ENCODE results near the gene WDR88. TPM values are rescaled to one million over a fixed set of nuclear protein-coding genes. Genes with fewer than 3 reads are reported as not detected.

The WDR88 gene, protein sequence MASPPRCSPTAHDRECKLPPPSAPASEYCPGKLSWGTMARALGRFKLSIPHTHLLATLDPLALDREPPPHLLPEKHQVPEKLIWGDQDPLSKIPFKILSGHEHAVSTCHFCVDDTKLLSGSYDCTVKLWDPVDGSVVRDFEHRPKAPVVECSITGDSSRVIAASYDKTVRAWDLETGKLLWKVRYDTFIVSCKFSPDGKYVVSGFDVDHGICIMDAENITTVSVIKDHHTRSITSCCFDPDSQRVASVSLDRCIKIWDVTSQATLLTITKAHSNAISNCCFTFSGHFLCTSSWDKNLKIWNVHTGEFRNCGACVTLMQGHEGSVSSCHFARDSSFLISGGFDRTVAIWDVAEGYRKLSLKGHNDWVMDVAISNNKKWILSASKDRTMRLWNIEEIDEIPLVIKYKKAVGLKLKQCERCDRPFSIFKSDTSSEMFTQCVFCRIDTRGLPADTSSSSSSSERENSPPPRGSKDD
- not detected for total RNA-seq

DNA sequence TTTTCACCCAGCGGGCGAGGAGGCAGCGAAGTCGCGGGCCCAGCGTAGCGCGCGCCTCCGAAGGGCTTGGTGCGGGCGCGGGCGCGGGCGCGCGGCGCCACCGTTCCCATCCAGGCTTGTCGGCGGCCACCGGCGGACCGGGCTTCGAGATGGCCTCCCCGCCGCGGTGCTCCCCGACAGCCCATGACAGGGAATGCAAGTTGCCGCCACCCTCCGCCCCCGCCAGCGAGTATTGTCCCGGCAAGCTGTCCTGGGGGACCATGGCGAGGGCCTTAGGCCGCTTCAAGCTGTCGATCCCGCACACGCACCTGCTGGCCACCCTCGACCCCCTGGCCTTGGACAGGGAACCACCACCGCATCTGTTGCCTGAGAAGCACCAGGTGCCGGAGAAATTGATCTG is at the start of gene WDR88:
Gene WDR88 (plus strand): TSS at position 94 of the 400 bp plus-strand sequence. CDS start 56 bp downstream, at position 150.
- intact Hi-C loops (cut with DNase I) = no loop called here
- no peak for DNase-seq
- peaks cover 6% of the 10 kb centered on the region for H3K36me3 ChIP-seq

DNA sequence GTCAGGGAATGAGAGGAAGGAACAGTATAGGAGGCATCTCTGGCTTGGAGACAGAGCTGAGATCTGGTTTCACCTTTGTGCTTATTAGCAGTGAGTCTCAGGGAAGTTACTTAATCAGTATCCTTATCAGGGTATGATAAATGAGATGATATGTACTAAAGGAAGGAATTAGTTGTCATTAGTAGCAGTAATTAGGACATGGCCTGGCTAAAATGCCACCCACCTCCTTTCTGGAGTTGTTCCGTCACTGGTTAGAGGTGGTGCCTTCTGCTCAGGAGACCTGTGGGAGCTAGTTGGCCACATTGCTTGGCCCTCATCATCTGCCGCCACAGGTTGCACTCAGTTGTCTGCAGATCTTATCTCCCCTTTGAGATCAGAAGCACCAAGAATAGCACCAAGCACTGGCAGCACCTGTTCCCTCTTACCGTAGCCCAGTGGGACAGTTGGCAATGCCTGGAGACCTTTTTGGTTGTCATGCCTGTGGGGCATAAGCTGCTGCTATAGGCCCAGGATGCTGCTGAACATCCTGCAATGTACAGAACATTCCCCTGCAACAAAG is 46.3 kb upstream of the WDR88 start:
- no peaks in the 10 kb centered on the region for H3K27me3 ChIP-seq
- H3K4me1 ChIP-seq = peaks cover 6% of the 10 kb centered on the region
- TF ChIP-seq, protein P1, sequence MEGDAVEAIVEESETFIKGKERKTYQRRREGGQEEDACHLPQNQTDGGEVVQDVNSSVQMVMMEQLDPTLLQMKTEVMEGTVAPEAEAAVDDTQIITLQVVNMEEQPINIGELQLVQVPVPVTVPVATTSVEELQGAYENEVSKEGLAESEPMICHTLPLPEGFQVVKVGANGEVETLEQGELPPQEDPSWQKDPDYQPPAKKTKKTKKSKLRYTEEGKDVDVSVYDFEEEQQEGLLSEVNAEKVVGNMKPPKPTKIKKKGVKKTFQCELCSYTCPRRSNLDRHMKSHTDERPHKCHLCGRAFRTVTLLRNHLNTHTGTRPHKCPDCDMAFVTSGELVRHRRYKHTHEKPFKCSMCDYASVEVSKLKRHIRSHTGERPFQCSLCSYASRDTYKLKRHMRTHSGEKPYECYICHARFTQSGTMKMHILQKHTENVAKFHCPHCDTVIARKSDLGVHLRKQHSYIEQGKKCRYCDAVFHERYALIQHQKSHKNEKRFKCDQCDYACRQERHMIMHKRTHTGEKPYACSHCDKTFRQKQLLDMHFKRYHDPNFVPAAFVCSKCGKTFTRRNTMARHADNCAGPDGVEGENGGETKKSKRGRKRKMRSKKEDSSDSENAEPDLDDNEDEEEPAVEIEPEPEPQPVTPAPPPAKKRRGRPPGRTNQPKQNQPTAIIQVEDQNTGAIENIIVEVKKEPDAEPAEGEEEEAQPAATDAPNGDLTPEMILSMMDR (IDR thresholded peaks at IDR 0.05) = no peak
- H3K36me3 ChIP-seq = no peaks in the 10 kb centered on the region
- H3K9me3 ChIP-seq = no peaks in the 10 kb centered on the region
- H3K27ac ChIP-seq = no peak overlapping the region
- no peak overlapping the region for H3K4me3 ChIP-seq
- DNase-seq = no peak
- H3K9ac ChIP-seq (ENCODE audit: low read depth in 2 of 2, low read length in 2 of 2) = no peak overlapping the region
- intact Hi-C loops (cut with DNase I) = no loop called here

More for the DNA sequence above, at the start of gene WDR88:
- H3K4me3 ChIP-seq = no peak within 1 kb of the TSS
- no peak within 1 kb of the TSS for H3K27ac ChIP-seq
- TF ChIP-seq, protein P1 (IDR thresholded peaks at IDR 0.05) = no peak
- no peaks in the 10 kb centered on the region for H3K9me3 ChIP-seq
- H3K27me3 ChIP-seq = no peaks in the 10 kb centered on the region
- H3K9ac ChIP-seq (ENCODE audit: low read depth in 2 of 2, low read length in 2 of 2) = no peak within 1 kb of the TSS
- H3K4me1 ChIP-seq = no peaks in the 10 kb centered on the region

DNA sequence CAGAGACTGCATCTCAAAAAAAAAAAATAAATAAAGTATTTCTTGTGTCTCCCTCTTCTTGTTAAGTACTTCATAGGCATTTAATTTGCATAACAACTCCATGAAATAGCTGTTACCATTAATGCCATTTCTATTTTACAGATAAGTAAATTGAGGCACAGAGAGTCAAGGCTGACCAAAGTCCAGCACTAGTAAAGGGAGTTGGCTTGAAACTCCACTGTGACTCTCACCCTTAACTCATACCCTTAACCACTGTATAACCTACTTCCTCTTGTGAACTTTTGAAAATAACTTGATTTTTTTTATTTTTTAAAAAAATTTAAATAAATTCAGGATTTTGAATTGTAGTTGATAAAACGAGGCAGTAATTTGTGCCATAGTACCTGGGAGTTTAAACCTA is 45.0 kb upstream of the WDR88 start:
- H3K27ac ChIP-seq = no peak overlapping the region
- H3K4me3 ChIP-seq = no peak overlapping the region
- no peak overlapping the region for H3K9ac ChIP-seq (ENCODE audit: low read depth in 2 of 2, low read length in 2 of 2)
- no peaks in the 10 kb centered on the region for H3K36me3 ChIP-seq
- DNase-seq = no peak
- H3K27me3 ChIP-seq = no peaks in the 10 kb centered on the region
- no peaks in the 10 kb centered on the region for H3K9me3 ChIP-seq
- H3K4me1 ChIP-seq = peaks cover 4% of the 10 kb centered on the region
- TF ChIP-seq, protein P1 (IDR thresholded peaks at IDR 0.05) = no peak
- intact Hi-C loops (cut with DNase I) = no loop called here

DNA sequence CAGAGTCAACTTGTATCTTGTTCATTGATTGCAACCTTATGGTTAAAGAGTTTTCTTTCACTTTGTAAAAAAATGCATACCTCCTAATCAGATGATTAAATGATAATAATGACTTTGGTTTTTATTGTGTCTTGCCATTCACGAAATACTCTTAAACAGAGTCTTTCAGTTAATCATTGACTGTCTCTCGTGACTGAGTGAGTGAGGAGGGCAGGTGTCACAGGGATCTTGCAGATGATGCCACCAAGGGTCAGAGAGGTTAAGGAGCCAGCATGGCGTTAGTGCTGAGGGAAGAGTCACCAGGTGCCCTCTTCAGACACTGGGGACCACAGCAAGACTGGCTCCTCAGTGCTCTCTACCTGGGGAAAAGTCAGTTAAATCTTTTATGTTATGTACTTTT is 42.9 kb upstream of the WDR88 start:
- no peak overlapping the region for H3K27ac ChIP-seq
- no peaks in the 10 kb centered on the region for H3K27me3 ChIP-seq
- H3K9ac ChIP-seq (ENCODE audit: low read depth in 2 of 2, low read length in 2 of 2) = no peak overlapping the region
- TF ChIP-seq, protein P1 (IDR thresholded peaks at IDR 0.05) = no peak
- H3K4me1 ChIP-seq = peaks cover 3% of the 10 kb centered on the region
- intact Hi-C loops (cut with DNase I) = no loop called here
- no peaks in the 10 kb centered on the region for H3K9me3 ChIP-seq
- no peak for DNase-seq
- no peak overlapping the region for H3K4me3 ChIP-seq
- H3K36me3 ChIP-seq = no peaks in the 10 kb centered on the region

DNA sequence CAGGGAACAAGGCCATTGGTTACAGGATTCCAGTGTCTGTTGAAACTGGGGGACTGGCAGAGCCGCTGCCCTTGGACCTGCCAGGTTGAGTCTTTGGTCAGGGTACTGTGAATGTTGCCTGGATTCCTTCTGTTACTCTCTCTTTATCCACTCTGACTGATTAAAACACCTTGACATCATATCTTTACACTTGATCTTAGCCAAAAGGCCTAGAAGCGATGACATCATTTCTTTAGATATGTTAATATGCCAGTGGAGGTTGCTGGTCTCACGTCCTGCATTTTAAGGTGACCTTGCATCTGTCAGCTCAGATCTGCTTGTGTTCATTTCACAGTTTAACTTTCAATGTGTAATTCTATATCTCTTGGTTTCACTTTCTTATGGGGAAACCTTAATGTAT is 41.7 kb upstream of the WDR88 start:
- TF ChIP-seq, protein P1 (IDR thresholded peaks at IDR 0.05) = no peak
- H3K27me3 ChIP-seq = no peaks in the 10 kb centered on the region
- no peaks in the 10 kb centered on the region for H3K36me3 ChIP-seq
- H3K4me3 ChIP-seq = no peak overlapping the region
- peaks cover 3% of the 10 kb centered on the region for H3K4me1 ChIP-seq
- intact Hi-C loops (cut with DNase I) = no loop called here
- DNase-seq = no peak
- H3K27ac ChIP-seq = no peak overlapping the region
- no peaks in the 10 kb centered on the region for H3K9me3 ChIP-seq
- H3K9ac ChIP-seq (ENCODE audit: low read depth in 2 of 2, low read length in 2 of 2) = no peak overlapping the region

Measured in colonic mucosa (tissue), 4 donors.